Measurements from ENCODE around the gene MYO15B.

- TF ChIP-seq EZH2 (IDR thresholded peaks at IDR 0.05; ENCODE audit: borderline replicate concordance, low read length) (no peak), CTCF (IDR thresholded peaks at IDR 0.05; ENCODE audit: low read length) (no peak)
Measured at GRCh38 chr17:75628425-75628824, 40.8 kb downstream of the MYO15B start.
